GM19043 (cell line): ENCODE measurements around the gene VAPB.

Experiments used
- ATAC-seq: cut with Tn5 transposase; IDR thresholded peaks from one replicate; pipeline ENCODE4 v1.9.1; 2021; ENCODE audit warnings: low read depth; ENCODE audit not compliant: unreplicated experiment

The VAPB gene

GRCh38 chr20:58458342-58459057, 69.5 kb downstream of the VAPB start:
- peak; percentile 95 for ATAC-seq

DNA sequence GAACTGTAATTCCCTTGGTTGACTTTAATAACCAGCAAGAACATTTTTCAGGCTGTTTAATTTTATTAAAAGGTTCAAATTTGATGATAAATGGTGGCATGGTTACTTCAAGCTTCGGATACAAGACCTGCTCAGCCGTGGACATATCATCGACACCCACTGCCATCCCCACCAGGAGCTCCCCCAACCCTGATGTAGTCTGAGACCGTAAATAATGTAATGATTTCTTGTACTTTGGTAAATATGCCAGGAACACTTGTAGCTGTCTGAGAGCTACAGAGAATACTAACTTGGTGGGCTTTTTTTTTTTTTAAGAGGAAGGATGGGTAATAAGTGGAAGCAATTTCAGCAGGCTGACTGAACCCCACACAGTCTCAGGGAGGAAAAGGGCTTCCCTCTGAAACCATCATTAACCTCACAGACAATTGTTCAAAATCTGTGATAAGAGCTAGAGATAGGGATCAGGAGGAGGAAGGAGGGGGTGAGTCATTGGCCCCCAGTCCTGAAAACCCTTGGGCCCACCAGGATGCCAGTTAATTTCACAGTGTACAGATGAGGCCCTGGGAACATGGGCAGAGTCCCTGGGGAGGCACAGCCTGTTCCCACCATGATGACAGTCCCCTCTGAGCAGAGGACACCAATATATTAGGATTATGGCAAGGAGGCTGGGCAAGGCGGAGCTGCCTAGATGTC, 70.2 kb downstream of the VAPB start:
- ATAC-seq, result peak; percentile 17

DNA sequence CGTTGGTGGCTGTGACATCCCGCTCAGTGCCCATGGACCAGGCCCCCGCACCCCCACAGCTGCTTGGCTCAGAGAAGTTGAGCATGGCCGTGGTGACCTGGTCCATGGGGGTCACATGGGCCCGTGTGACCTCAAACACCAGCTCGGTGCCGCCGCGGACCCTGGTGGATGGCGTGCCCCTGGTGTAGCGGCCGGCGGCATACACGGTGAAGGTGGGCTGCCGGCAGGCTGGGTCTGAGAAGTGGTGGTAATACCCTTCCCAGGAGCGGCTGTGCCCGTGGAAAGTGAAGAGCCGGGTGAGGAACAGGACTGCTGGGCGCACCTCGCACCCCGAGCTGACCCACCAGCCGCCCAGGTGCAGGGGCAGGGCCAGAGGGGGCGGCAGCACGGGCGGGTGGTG, 72.1 kb downstream of the VAPB start:
- no peak for ATAC-seq

DNA sequence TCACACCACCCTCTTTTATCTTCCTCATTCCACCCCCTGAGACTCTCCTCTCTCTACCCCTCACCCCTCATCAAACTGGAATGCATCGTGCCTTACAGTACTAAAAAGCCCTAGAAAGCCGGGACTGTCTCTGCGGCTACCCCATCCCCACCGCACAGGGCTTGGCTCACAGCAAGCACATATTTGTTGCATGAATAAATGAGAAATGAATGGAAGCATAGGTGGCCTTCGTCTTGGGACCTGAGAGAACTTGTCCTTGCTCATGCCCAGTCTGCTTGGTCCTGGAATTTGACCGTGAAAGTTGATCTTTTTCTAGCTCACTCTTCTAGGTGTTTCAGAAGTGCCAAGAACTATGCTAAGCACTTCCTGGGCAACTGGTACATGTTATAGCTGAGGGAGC, 72.9 kb downstream of the VAPB start:
- no peak for ATAC-seq

DNA sequence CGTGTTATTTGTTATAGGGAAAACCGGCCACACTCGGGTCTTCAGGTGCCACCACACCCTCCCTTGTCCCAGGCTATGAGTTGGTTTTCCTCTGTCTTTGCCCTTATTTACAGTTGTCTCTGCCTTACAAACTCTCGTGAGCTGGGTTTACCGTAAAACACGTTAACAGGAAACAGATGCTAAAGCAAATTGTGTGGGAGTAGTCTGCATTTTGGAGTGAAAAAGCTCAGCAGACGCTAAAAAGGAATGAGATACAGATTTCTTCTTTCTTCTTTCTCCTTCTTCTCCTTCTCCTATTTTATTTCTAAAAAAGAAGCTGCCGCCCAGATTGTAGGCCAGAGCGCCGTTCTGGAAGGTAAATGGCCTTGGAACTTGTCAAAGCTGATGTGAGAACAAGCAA, 74.2 kb downstream of the VAPB start:
- ATAC-seq, result no peak

GRCh38 chr20:58464838-58465237, 75.8 kb downstream of the VAPB start:
- ATAC-seq, result no peak

DNA sequence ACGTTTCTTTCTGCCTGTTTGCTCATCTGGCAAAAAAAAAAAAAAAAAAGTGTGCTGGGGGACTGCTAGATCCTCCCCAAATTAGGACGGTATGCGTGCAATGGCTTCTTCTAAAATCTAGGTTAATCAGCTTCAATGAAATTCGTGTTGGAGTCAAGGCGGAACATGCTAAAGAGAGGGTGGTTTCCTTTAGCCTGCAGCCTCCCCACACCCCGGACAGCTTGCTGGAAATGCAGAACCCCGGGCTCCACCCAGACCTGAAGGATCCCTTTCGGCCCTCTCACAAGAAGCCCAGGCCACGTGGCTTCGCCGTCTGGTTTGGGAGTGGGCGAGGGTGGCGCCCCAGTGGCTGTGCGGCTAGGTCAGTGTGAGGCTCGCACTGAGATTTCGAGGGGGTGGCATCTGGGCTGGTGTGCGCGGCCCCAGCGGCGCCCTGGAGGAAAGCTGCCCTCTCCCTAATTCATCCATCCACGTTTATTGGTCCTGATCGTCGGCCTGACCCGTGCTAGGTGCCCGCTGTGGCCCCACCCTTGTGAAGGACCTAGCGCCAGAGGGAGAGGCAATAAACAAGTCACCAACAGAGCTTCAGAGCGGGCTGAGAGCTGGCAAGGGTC, 77.2 kb downstream of the VAPB start:
- ATAC-seq, result no peak

GRCh38 chr20:58466729-58467571, 77.9 kb downstream of the VAPB start:
- no peak for ATAC-seq

DNA sequence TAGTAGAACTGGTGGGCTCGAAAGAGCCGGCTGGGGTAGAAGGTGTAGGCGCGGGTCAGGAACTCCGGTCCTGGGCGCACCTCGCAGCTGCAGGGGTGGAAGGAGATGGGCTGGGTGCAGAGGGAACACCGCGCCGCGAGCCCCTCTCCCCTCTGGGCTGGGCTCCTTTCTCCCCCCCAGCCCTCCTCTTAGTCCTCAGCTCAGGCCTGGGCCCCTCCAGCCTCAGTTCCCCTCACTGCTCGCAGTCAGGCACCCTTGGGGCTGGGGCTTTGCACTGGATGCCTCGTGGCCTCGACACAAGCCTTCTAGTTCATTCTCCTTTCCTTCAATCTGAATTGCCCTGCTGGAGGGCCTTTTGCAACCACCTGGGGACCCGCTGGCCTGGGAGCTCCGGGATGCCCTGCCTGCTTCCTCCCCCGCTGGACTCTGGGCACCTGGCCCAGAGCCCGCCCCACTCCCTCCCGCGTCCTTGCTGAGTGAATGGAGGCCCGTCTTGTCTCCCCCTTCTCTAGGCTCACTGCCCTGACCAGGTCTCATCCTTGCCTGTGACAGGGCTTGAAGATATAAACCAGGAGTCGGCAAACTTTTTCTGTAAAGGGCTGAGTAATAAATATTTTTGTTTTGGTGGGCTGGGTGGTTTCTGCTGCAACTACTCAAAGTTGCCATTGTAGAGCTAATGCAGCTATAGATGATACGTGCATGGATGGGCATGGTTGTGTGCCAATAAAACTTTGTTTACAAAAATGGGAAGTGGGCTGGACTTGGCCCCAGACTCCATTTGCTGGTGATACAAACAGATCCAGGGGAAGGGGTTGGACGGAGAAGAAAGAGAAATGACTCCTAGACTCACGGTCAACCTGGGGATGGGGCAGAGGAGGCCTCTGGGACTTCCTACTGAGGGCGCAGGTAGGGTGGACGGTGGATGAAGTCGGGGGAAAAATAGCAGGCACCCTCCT, 78.8 kb downstream of the VAPB start:
- ATAC-seq, result no peak

GRCh38 chr20:58469616-58470015, 80.6 kb downstream of the VAPB start:
- no peak for ATAC-seq

DNA sequence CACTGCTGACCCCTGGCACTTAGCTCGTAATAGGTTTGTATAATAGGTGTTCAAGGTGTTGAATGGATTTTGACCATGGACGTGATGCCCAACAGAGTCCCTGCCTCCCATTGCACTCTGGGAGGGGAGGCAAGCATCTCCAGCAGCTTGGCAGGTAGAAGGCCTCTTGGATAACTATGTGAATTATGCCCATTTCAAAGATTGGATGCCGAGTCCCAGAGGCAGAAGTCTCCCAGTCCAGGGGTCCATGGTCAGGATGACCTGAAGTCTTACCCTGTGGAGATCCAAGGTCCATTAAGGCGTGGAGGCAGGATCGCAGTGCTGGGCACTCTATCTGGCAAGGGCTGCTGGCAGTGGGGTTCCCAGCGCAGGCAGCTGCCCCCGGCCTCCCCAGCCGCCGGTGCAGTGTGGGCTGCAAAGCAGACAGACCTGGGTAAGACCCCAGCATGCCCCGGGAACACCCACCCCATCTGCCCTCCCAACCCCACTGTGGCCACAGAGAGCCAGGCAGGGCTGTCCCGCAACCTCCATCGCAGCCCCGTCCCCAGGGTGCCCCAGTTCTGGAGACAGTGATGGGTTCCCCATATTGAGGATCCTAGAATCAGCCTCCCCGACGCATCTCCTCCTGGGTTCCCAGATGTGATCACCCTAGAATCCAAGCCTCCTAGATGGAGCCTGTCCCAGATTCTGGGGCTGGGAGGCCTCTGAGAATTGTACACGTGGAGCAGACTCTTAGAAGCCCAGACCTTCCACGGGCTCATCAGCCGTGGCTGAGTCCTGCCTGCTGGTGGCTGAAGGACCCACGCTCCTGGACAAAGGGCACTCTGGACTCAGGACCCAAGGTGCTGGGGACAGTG, 81.5 kb downstream of the VAPB start:
- ATAC-seq, result no peak

- no peak for ATAC-seq
Observed at GRCh38 chr20:58471193-58472164, 82.5 kb downstream of the VAPB start.

DNA sequence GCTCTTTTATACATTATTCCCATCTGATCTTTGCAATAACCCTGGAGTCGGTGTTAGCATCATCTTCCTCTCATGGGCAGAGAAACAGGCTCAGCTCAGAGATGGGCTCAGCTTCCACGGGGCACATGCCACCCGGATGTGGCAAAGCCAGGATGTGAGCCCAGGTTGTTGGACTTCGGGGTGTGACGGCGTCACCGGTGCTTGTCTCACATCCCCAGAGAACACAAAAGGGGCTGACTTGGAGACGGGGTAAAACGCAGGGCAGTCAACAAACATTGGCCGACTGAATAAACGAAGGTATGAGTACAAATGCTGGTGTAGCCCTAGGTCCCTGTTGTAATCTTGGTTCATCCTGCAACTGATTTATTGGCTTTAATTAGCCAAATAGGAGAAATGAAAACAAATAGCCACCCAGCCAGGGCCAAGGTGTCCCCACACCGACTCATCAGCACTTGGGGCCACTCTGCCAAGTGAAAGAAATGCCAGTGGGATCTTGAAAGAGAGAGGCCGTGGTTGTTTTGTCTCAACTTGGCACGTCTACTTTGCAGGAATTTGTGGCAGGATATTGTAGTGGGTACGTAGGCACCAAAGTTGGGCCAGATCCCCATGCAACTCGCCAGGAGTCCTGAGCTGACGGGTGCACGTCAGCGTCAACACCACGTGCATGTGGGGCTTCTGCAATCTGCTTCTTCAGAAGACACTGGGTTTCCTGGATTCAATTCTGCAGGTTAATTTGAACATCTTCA, 83.4 kb downstream of the VAPB start:
- no peak for ATAC-seq

- ATAC-seq, result no peak
Observed at GRCh38 chr20:58473453-58474425, 84.7 kb downstream of the VAPB start.

GRCh38 chr20:58475466-58475865, 86.4 kb downstream of the VAPB start:
- no peak for ATAC-seq
